Endothelial cell of umbilical vein (primary cell): ENCODE results near the gene TBX2. TPM values are rescaled to one million over a fixed set of nuclear protein-coding genes. Genes with fewer than 3 reads are reported as not detected.

Experiments used
- BruUV-seq: library from RNA; stranded (reverse); fragments of 400-500 nt; replicated peaks from 2 replicates; lab custom pipeline; 2021; lab: Mats Ljungman, UMichigan
- CTCF ChIA-PET: fragments of 300-600, 350-600 bp; sonication (Branson Sonifier 250); formaldehyde crosslinking; loops from one replicate; lab custom pipeline; 2021; ENCODE audit warnings: antibody characterized with exemption, inconsistent platforms; lab: Charles Lee
- POLR2A ChIA-PET: fragments of 300-600, 350-600 bp; sonication (Branson Sonifier 250); formaldehyde crosslinking; loops from one replicate; lab custom pipeline; 2021; ENCODE audit warnings: antibody characterized with exemption, inconsistent platforms; lab: Charles Lee
- DNase-seq: peaks from one replicate; pipeline ENCODE4 v3.0.0-alpha.2; 2011; ENCODE audit warnings: low read depth, low spot score
- FAIRE-seq: peaks from 2 replicates; lab custom pipeline; 2011; peaks lifted over from hg19 to GRCh38; lab: Jason Lieb, UNC
- H2AFZ ChIP-seq: 2 replicates; pipeline ENCODE4 v1.6.0; 2012; ENCODE audit warnings: low read depth, low read length, control low read depth, inconsistent platforms
- H3K27ac ChIP-seq: 2 replicates; pipeline ENCODE4 v1.5.1; 2011; ENCODE audit warnings: low read depth, mild to moderate bottlenecking, control low read depth, low read length, moderate library complexity; ENCODE audit not compliant: insufficient read depth
- H3K27me3 ChIP-seq, 2 experiments: 2 replicates each; pipeline versions ENCODE4 v1.6.0 to v1.6.1; 2011; ENCODE audit warnings: low read length in 2 of 2, mixed read lengths in 1 of 2; ENCODE audit not compliant: control insufficient read depth in 2 of 2, insufficient read depth in 2 of 2
- H3K36me3 ChIP-seq, 2 experiments: 2 replicates in 1 of 2; 3 replicates in 1 of 2; pipeline ENCODE4 v1.5.1; 2011; ENCODE audit warnings: low read length in 2 of 2, mild to moderate bottlenecking in 1 of 2, moderate library complexity in 1 of 2; ENCODE audit not compliant: control insufficient read depth in 2 of 2, insufficient read depth in 2 of 2; ENCODE audit errors: extremely low read depth in 1 of 2
- H3K4me1 ChIP-seq: 3 replicates; pipeline ENCODE4 v1.5.1; 2011; ENCODE audit warnings: mild to moderate bottlenecking, low read length; ENCODE audit not compliant: control insufficient read depth, insufficient read depth; ENCODE audit errors: extremely low read depth
- H3K4me2 ChIP-seq: 2 replicates; pipeline ENCODE4 v1.6.1; 2011; ENCODE audit warnings: low read length, control low read depth, mixed read lengths; ENCODE audit not compliant: insufficient read depth
- H3K4me3 ChIP-seq, 3 experiments: fragments of 200-600 bp in 1 of 3; sonication (generic), shearing (Covaris generic) in 1 of 3; replicated peaks in 1 of 3; 2 replicates each; pipeline ENCODE4 v1.5.1; 2011 to 2016; ENCODE audit warnings: control low read depth in 3 of 3, low read length in 3 of 3, mild to moderate bottlenecking in 2 of 3, inconsistent platforms in 1 of 3, low read depth in 1 of 3, moderate library complexity in 1 of 3; ENCODE audit not compliant: insufficient read depth in 1 of 3
- H3K79me2 ChIP-seq: 2 replicates; pipeline ENCODE4 v1.6.0; 2012; ENCODE audit warnings: low read length, inconsistent platforms; ENCODE audit not compliant: control insufficient read depth, insufficient read depth
- H3K9ac ChIP-seq: replicated peaks from 2 replicates; pipeline ENCODE3; 2011; ENCODE audit warnings: low read length, control low read depth; ENCODE audit not compliant: insufficient read depth; ENCODE audit errors: extremely low read depth
- H3K9me1 ChIP-seq: replicated peaks from 3 replicates; pipeline ENCODE4 v1.6.0; 2011; ENCODE audit warnings: mild to moderate bottlenecking, low read length; ENCODE audit not compliant: control insufficient read depth, insufficient read depth; ENCODE audit errors: extremely low read depth
- H3K9me3 ChIP-seq: replicated peaks from 2 replicates; pipeline ENCODE4 v1.5.1; 2012; ENCODE audit warnings: low read length, inconsistent platforms; ENCODE audit not compliant: control insufficient read depth, insufficient read depth
- H4K20me1 ChIP-seq: replicated peaks from 2 replicates; pipeline ENCODE3; 2011; ENCODE audit warnings: mild to moderate bottlenecking, low read length; ENCODE audit not compliant: control insufficient read depth, insufficient read depth; ENCODE audit errors: extremely low read depth
- EZH2 ChIP-seq: IDR thresholded peaks from 2 replicates; pipeline ENCODE4 v1.6.1; 2012; ENCODE audit warnings: borderline replicate concordance, low read depth, mild to moderate bottlenecking, moderate library complexity, low read length, inconsistent platforms; ENCODE audit not compliant: severe bottlenecking
- FOS ChIP-seq: IDR thresholded peaks from 2 replicates; pipeline ENCODE4 v1.6.1; 2011; ENCODE audit warnings: mild to moderate bottlenecking, low read length, moderate library complexity, borderline replicate concordance; ENCODE audit not compliant: insufficient read depth
- GATA2 ChIP-seq: IDR thresholded peaks from 2 replicates; pipeline ENCODE4 v1.7.0; 2011; ENCODE audit warnings: low read depth, mild to moderate bottlenecking, moderate library complexity, mixed read lengths, low read length; ENCODE audit not compliant: insufficient read length, insufficient read depth
- JUN ChIP-seq: IDR thresholded peaks from 2 replicates; pipeline ENCODE4 v1.6.1; 2011; ENCODE audit warnings: borderline replicate concordance, low read depth; ENCODE audit not compliant: insufficient read length, insufficient read depth
- MAX ChIP-seq: IDR thresholded peaks from 2 replicates; pipeline ENCODE4 v1.6.1; 2011; ENCODE audit not compliant: insufficient read depth, insufficient read length
- MYC ChIP-seq: IDR thresholded peaks from one replicate; pipeline ENCODE4 v1.6.1; 2011; ENCODE audit warnings: mild to moderate bottlenecking, low read depth, low read length
- POLR2A ChIP-seq: IDR thresholded peaks from 2 replicates; pipeline ENCODE4 v1.6.1; 2012; ENCODE audit warnings: low read depth, mild to moderate bottlenecking, control low read depth, low read length
- POLR2AphosphoS5 ChIP-seq: IDR thresholded peaks from 2 replicates; pipeline ENCODE4 v1.6.1; 2012; ENCODE audit warnings: low read depth, mild to moderate bottlenecking, control low read depth, low read length, moderate library complexity; ENCODE audit not compliant: insufficient read depth
- dilution Hi-C: fragments of 300-500 bp; cut with MboI; formaldehyde crosslinking; loops from one replicate; pipeline ENCODE4 v1.15.0; 2019; ENCODE audit warnings: low sequenced_read_pairs; ENCODE audit not compliant: extremely low pct_ligation_motif_present
- intact Hi-C: fragments of 100-400 bp; cut with micrococcal nuclease; formaldehyde crosslinking; loops from one replicate; pipeline ENCODE4 v1.10.0; 2022
- polyA plus RNA-seq, 4 experiments: library from polyadenylated mRNA; depleted of rRNA in 3 of 4; stranded (reverse) in 3 of 4; unstranded in 1 of 4; fragments of >200 nt; gene quantifications; 2 replicates each; pipeline versions ENCODE4 v1.2.1 to v1.2.3, GENCODE V29; 2011 to 2012; ENCODE audit warnings: missing spikeins in 1 of 4
- total RNA-seq: library from RNA; stranded (reverse); gene quantifications from 2 replicates; pipeline ENCODE4 v1.2.3, GENCODE V29; 2021
- TF ChIP-seq, protein P1 (sequence below), 2 donors: IDR thresholded peaks; 1 replicate in 1 of 2; 2 replicates in 1 of 2; pipeline ENCODE4 v1.5.1; 2011; ENCODE audit warnings: low read length in 2 of 2, mild to moderate bottlenecking in 2 of 2, moderate library complexity in 2 of 2, control low read depth in 1 of 2, inconsistent platforms in 1 of 2, low read depth in 1 of 2; ENCODE audit not compliant: insufficient read depth in 1 of 2; ENCODE audit errors: extremely low read depth in 1 of 2

Gene TBX2
- total and polyA plus RNA-seq, 2 donors (not counting 3 experiments of a cell fraction or from before 2014, with no cell fraction given), result not detected

GRCh38 chr17:61456061-61456681, 56.5 kb downstream of the TBX2 start:
- no peak overlapping the region for H3K4me2 ChIP-seq
- H3K27ac ChIP-seq, result no peak overlapping the region
- TF ChIP-seq EZH2 (no peak), JUN (no peak), GATA2 (no peak), POLR2A (no peak)
- H3K79me2 ChIP-seq, result no peaks in the 10 kb centered on the region
- no peak overlapping the region for H3K4me3 ChIP-seq
- peaks cover 2% of the 10 kb centered on the region for H4K20me1 ChIP-seq
- H3K9me1 ChIP-seq, result no peaks in the 10 kb centered on the region
- POLR2A ChIA-PET, result no interaction called here
- no peaks in the 10 kb centered on the region for H3K9me3 ChIP-seq
- dilution Hi-C loops, result no loop called here
- no peaks in the 10 kb centered on the region for H3K36me3 ChIP-seq
- BruUV-seq, result no TSS peak
- H3K9ac ChIP-seq, result no peak overlapping the region
- intact Hi-C loops, result no loop called here
- CTCF ChIA-PET, result no interaction called here
- peaks cover 3% of the 10 kb centered on the region for H3K4me1 ChIP-seq
- H3K27me3 ChIP-seq, result peaks cover 88 to 99% of the 10 kb centered on the region in 2 experiments
- FAIRE-seq (no peak), DNase-seq (no peak)
- no peak overlapping the region for H2AFZ ChIP-seq

DNA sequence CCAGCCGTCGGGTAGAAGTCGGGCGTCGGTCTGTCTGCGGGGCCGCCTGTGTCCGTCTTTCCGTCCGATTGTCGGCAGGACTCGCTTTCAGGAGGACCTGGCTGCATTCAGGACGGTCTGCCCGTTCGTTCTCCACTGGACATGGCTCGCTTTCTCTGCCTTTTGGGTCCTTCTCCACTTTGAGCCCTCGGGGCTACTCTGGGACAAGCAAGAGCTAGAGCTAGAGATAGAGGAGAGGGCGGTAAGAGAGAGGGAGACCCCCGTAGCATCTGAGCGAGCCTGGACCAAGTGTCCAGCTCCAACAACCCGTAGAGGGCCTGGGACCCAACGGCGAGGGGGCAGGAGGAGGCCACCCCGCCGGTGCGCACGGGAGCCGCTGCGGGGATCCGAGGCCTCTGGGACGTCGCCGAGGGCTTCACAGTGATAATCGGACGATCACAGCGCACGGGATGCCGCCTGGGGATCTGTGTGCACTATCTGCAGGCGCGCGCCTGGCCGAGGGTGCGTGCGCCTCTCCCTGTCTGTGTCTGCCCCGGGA, 57.1 kb downstream of the TBX2 start:
- Histone ChIP-seq H3K4me2 (no peak overlapping the region), H3K27me3 (peaks cover 88 to 99% of the 10 kb centered on the region in 2 experiments), H3K36me3 (no peaks in the 10 kb centered on the region), H3K9ac (no peak overlapping the region), H3K9me1 (no peaks in the 10 kb centered on the region), H2AFZ (no peak overlapping the region), H3K4me3 (no peak overlapping the region), H3K79me2 (no peaks in the 10 kb centered on the region), H4K20me1 (peaks cover 2% of the 10 kb centered on the region), H3K9me3 (no peaks in the 10 kb centered on the region), H3K27ac (no peak overlapping the region), H3K4me1 (peaks cover 3% of the 10 kb centered on the region)
- intact Hi-C loops (no loop called here), dilution Hi-C loops (no loop called here)
- TF ChIP-seq POLR2AphosphoS5 (no peak), GATA2 (no peak), FOS (no peak), EZH2 (peak; percentile 93), MAX (no peak), MYC (no peak)
- TF ChIP-seq, protein P1, sequence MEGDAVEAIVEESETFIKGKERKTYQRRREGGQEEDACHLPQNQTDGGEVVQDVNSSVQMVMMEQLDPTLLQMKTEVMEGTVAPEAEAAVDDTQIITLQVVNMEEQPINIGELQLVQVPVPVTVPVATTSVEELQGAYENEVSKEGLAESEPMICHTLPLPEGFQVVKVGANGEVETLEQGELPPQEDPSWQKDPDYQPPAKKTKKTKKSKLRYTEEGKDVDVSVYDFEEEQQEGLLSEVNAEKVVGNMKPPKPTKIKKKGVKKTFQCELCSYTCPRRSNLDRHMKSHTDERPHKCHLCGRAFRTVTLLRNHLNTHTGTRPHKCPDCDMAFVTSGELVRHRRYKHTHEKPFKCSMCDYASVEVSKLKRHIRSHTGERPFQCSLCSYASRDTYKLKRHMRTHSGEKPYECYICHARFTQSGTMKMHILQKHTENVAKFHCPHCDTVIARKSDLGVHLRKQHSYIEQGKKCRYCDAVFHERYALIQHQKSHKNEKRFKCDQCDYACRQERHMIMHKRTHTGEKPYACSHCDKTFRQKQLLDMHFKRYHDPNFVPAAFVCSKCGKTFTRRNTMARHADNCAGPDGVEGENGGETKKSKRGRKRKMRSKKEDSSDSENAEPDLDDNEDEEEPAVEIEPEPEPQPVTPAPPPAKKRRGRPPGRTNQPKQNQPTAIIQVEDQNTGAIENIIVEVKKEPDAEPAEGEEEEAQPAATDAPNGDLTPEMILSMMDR (IDR thresholded peaks at IDR 0.05; ENCODE audit: extremely low read depth in 1 of 2, insufficient read depth in 1 of 2, low read depth in 1 of 2, low read length in 2 of 2), result no peak
- CTCF ChIA-PET, result no interaction called here
- no peak for DNase-seq
- no TSS peak for BruUV-seq
- POLR2A ChIA-PET, result interaction anchor here (0.6 kb wide), 1 partner anchor 609 kb away, joined by 4 read pairs; no protein-coding TSS in a partner anchor
- no peak for FAIRE-seq
